ENCODE data around the gene SUGP1.
"Not testable (repeated sequence)": the region's sequence is repeated elsewhere in the genome, so short reads cannot be mapped to it uniquely, and the experiment has no call there.

SUGP1 gene

DNA sequence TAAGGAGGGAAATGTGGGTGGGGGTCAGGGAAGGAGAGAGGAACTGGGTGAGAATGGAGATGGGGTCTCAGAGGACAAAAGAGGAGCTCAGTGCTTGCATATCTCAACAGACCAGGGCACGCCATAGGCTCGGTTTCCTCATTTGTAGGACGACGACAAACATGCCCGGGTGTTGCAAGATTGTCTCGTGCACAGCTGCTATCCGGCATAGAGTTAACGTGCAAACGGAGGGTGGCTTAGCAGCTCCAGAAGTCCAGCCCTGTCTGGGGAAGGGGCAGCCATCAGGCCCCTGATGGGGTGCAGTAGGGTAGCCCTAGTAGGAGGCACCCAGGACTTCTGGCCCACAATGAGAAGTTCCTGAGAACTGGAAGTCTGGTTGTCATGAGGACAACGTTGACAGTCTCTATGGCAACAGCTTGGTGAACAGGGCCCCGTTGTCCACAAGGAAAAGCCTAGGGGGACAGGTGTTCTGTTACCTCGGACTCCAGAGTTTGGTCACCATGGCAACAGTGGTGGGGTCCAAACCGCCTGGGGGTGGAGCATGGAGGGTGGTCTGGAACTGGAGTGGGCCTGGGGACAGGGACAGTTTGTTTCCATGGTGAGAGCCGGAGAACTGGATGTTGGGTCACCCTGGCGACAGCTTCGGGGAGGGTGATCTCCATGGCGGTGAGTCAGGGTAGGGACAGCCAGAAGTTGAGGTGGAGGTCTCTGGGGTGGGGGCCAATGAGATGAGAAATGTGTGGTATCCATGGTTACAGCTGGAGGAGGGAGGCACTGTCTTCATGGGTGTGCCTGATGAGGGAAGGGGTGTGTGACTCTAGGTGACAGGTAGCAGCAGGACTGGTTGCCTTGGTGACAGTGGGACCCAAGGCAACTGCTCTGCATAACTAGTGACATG, 64.0 kb downstream of the SUGP1 start:
- no peak for DNase-seq
- H3K4me1 ChIP-seq (ENCODE audit: insufficient read depth, low read length) = no peaks in the 10 kb centered on the region
- no peak for ATAC-seq (ENCODE audit: insufficient read depth, low read depth)
- H3K9me3 ChIP-seq (ENCODE audit: insufficient read depth, low read length, severe bottlenecking) = no peaks in the 10 kb centered on the region
- H3K4me2 ChIP-seq (ENCODE audit: insufficient read depth, low read length) = no peak overlapping the region
- TF ChIP-seq, protein P1, sequence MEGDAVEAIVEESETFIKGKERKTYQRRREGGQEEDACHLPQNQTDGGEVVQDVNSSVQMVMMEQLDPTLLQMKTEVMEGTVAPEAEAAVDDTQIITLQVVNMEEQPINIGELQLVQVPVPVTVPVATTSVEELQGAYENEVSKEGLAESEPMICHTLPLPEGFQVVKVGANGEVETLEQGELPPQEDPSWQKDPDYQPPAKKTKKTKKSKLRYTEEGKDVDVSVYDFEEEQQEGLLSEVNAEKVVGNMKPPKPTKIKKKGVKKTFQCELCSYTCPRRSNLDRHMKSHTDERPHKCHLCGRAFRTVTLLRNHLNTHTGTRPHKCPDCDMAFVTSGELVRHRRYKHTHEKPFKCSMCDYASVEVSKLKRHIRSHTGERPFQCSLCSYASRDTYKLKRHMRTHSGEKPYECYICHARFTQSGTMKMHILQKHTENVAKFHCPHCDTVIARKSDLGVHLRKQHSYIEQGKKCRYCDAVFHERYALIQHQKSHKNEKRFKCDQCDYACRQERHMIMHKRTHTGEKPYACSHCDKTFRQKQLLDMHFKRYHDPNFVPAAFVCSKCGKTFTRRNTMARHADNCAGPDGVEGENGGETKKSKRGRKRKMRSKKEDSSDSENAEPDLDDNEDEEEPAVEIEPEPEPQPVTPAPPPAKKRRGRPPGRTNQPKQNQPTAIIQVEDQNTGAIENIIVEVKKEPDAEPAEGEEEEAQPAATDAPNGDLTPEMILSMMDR (IDR thresholded peaks at IDR 0.05; ENCODE audit: borderline replicate concordance, extremely low read depth, low read length, poor library complexity, severe bottlenecking) = no peak
- TF ChIP-seq EZH2 (IDR thresholded peaks at IDR 0.05; ENCODE audit: borderline replicate concordance, low read depth, low read length, severe bottlenecking) = no peak
- no peaks in the 10 kb centered on the region for H4K20me1 ChIP-seq (ENCODE audit: insufficient read depth, low read length)
- H3K4me3 ChIP-seq (ENCODE audit: low read depth in 1 of 2, low read length in 2 of 2) = no peak overlapping the region
- no peak overlapping the region for H2AFZ ChIP-seq (ENCODE audit: low read depth, low read length)
- H3K79me2 ChIP-seq (ENCODE audit: insufficient read depth, low read length) = no peaks in the 10 kb centered on the region
- no peaks in the 10 kb centered on the region for H3K27me3 ChIP-seq (ENCODE audit: insufficient read depth, low read length, poor library complexity)
- H3K27ac ChIP-seq (ENCODE audit: low read length) = no peak overlapping the region
- H3K36me3 ChIP-seq (ENCODE audit: insufficient read depth, low read length) = no peaks in the 10 kb centered on the region
- H3K9ac ChIP-seq (ENCODE audit: low read depth, low read length) = no peak overlapping the region

DNA sequence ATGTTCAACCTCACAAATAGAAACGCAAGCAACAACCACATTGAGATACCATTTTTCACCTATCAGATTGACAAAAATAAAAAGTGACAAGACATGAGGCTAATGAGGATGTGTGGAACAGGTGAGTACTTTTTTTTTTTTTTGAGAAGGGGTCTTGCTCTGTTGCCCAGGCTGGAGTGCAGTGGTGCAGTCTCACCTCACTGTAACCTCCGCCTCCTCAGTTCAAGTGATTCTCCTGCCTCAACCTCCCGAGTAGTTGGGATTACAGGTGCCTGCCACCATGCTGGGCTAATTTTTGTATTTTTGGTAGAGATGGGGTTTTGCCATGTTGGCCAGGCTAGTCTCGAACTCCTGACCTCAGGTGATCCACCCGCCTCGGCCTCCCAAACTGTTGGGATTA, 66.9 kb downstream of the SUGP1 start:
- not testable (repeated sequence) for H3K9me3 ChIP-seq (ENCODE audit: insufficient read depth, low read length, severe bottlenecking); H4K20me1 ChIP-seq (ENCODE audit: insufficient read depth, low read length); H2AFZ ChIP-seq (ENCODE audit: low read depth, low read length); H3K79me2 ChIP-seq (ENCODE audit: insufficient read depth, low read length); H3K4me2 ChIP-seq (ENCODE audit: insufficient read depth, low read length); H3K27me3 ChIP-seq (ENCODE audit: insufficient read depth, low read length, poor library complexity); H3K9ac ChIP-seq (ENCODE audit: low read depth, low read length); DNase-seq; H3K27ac ChIP-seq (ENCODE audit: low read length); H3K36me3 ChIP-seq (ENCODE audit: insufficient read depth, low read length); ATAC-seq (ENCODE audit: insufficient read depth, low read depth); H3K4me3 ChIP-seq (ENCODE audit: low read depth in 1 of 2, low read length in 2 of 2); H3K4me1 ChIP-seq (ENCODE audit: insufficient read depth, low read length)

DNA sequence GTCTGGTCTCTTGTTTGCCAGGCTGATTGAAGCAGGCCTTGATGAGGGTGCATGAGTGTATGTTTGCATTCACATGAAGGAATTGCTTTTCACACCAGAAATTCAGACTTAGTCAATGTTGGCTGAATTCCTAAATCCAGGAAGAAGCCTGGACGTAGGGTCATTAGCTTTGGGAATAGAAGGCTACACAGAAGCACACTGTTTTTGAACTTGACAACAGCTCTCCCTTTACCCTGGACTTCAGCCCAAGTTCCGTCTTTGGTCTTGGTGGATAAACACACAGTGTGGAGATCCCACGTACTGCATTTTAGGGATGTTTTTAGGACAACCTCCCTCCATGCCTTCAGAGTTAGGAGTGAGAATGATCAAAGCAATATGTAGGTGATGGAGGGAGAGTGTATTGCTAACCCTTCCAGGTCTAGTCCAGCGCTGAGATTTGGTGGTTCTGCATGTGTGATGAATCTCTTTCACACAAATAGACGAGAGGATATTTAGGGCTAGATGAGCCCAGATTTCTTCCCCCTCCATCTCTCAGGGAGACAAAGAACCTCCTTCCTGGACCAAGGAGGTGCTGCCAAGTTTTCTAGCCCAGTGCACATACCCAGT, 70.0 kb downstream of the SUGP1 start:
- TF ChIP-seq, protein P1 (IDR thresholded peaks at IDR 0.05; ENCODE audit: borderline replicate concordance, extremely low read depth, low read length, poor library complexity, severe bottlenecking) = no peak
- TF ChIP-seq EZH2 (IDR thresholded peaks at IDR 0.05; ENCODE audit: borderline replicate concordance, low read depth, low read length, severe bottlenecking) = no peak
- no peak overlapping the region for H3K27ac ChIP-seq (ENCODE audit: low read length)
- ATAC-seq (ENCODE audit: insufficient read depth, low read depth) = no peak

GRCh38 chr19:19240476-19240875, 79.8 kb downstream of the SUGP1 start:
- Histone ChIP-seq H2AFZ (ENCODE audit: low read depth, low read length) (no peak overlapping the region), H3K4me3 (ENCODE audit: low read depth in 1 of 2, low read length in 2 of 2) (no peak overlapping the region), H3K9me3 (ENCODE audit: insufficient read depth, low read length, severe bottlenecking) (peaks cover 3% of the 10 kb centered on the region), H3K4me2 (ENCODE audit: insufficient read depth, low read length) (no peak overlapping the region), H3K9ac (ENCODE audit: low read depth, low read length) (no peak overlapping the region), H3K27me3 (ENCODE audit: insufficient read depth, low read length, poor library complexity) (no peaks in the 10 kb centered on the region), H3K79me2 (ENCODE audit: insufficient read depth, low read length) (no peaks in the 10 kb centered on the region), H3K36me3 (ENCODE audit: insufficient read depth, low read length) (no peaks in the 10 kb centered on the region), H3K27ac (ENCODE audit: low read length) (no peak overlapping the region), H4K20me1 (ENCODE audit: insufficient read depth, low read length) (no peaks in the 10 kb centered on the region), H3K4me1 (ENCODE audit: insufficient read depth, low read length) (no peaks in the 10 kb centered on the region)
- ATAC-seq (ENCODE audit: insufficient read depth, low read depth) = no peak
- no peak for DNase-seq
- no peak for TF ChIP-seq EZH2 (IDR thresholded peaks at IDR 0.05; ENCODE audit: borderline replicate concordance, low read depth, low read length, severe bottlenecking)
- TF ChIP-seq, protein P1 (IDR thresholded peaks at IDR 0.05; ENCODE audit: borderline replicate concordance, extremely low read depth, low read length, poor library complexity, severe bottlenecking) = no peak

More for the DNA sequence above, 70.0 kb downstream of the SUGP1 start:
- Histone ChIP-seq H3K79me2 (ENCODE audit: insufficient read depth, low read length) (no peaks in the 10 kb centered on the region), H3K4me3 (ENCODE audit: low read depth in 1 of 2, low read length in 2 of 2) (no peak overlapping the region), H3K9me3 (ENCODE audit: insufficient read depth, low read length, severe bottlenecking) (no peaks in the 10 kb centered on the region), H4K20me1 (ENCODE audit: insufficient read depth, low read length) (no peaks in the 10 kb centered on the region), H3K4me2 (ENCODE audit: insufficient read depth, low read length) (no peak overlapping the region), H2AFZ (ENCODE audit: low read depth, low read length) (no peak overlapping the region), H3K36me3 (ENCODE audit: insufficient read depth, low read length) (no peaks in the 10 kb centered on the region), H3K27me3 (ENCODE audit: insufficient read depth, low read length, poor library complexity) (peaks cover 5% of the 10 kb centered on the region), H3K9ac (ENCODE audit: low read depth, low read length) (no peak overlapping the region), H3K4me1 (ENCODE audit: insufficient read depth, low read length) (no peaks in the 10 kb centered on the region)
- no peak for DNase-seq

Measured in DND-41 (cell line).